ENCODE measurements around the gene ACAT2. TPM values are rescaled to one million over a fixed set of nuclear protein-coding genes. Genes with fewer than 3 reads are reported as not detected.
"Not testable (repeated sequence)": the region's sequence is repeated elsewhere in the genome, so short reads cannot be mapped to it uniquely, and the experiment has no call there.

ACAT2 gene
- polyA plus RNA-seq, 3 donors: 3.6 to 24.4 (median 19.5) TPM

- Mint-ChIP-seq H3K4me1 (peaks cover under 1% of the 10 kb centered on the region), H3K27ac (peak overlapping the region in 1 of 7 donors; percentile 20), H3K4me3 (no peak overlapping the region), H3K27me3 (ENCODE audit: low read depth in 3 of 3) (no peaks in the 10 kb centered on the region), H3K9me3 (no peaks in the 10 kb centered on the region), H3K36me3 (peaks cover 88 to 96% of the 10 kb centered on the region in 2 donors)
- no peak overlapping the region for H2AFZ ChIP-seq (ENCODE audit: insufficient read depth, low read depth, low read length, poor library complexity, severe bottlenecking)
- peaks cover 74% of the 10 kb centered on the region for H3K79me2 ChIP-seq (ENCODE audit: insufficient read depth, low read length)
- no peak overlapping the region for H3K9ac ChIP-seq (ENCODE audit: insufficient read depth, low read length, poor library complexity, severe bottlenecking)
- H3K4me3 ChIP-seq (replicated peaks in 1 of 3; ENCODE audit: low read depth in 2 of 3, low read length in 3 of 3): no peak overlapping the region
- H3K9me3 ChIP-seq (replicated peaks in 1 of 2; ENCODE audit: control insufficient read depth in 1 of 2, insufficient read depth in 1 of 2, low read length in 2 of 2): no peaks in the 10 kb centered on the region
- no peak overlapping the region for H3K27ac ChIP-seq (ENCODE audit: low read depth in 1 of 2, low read length in 2 of 2)
- no peak overlapping the region for H3K4me2 ChIP-seq (replicated peaks; ENCODE audit: extremely low read depth, low read length, poor library complexity, severe bottlenecking)
- intact Hi-C loops (cut with micrococcal nuclease): no loop called here
- H3K4me1 ChIP-seq (ENCODE audit: control insufficient read depth in 1 of 2, insufficient read depth in 2 of 2, low read length in 2 of 2): peaks cover 0 to under 1% of the 10 kb centered on the region in 2 donors
- 100% methylated on average over 2 of the region's 7 CpGs for WGBS (ENCODE audit: insufficient coverage)
- TF ChIP-seq CTCF (IDR thresholded peaks at IDR 0.05): no peak
- H4K20me1 ChIP-seq (ENCODE audit: insufficient read depth, low read length): peaks cover 95% of the 10 kb centered on the region
- no peak for DNase-seq
- H3K36me3 ChIP-seq (replicated peaks in 1 of 2; ENCODE audit: control insufficient read depth in 1 of 2, insufficient read depth in 2 of 2, low read length in 2 of 2): peaks cover 88 to 100% of the 10 kb centered on the region in 2 donors
- H3K27me3 ChIP-seq (ENCODE audit: control insufficient read depth in 2 of 2, insufficient read depth in 2 of 2, low read length in 2 of 2): no peaks in the 10 kb centered on the region
These were observed 16.8 kb upstream of the ACAT2 start for GRCh38 chr6:159745081-159745480.

GRCh38 chr6:159746759-159747158 lies 15.1 kb upstream of the ACAT2 start:
- peaks cover 92% of the 10 kb centered on the region for H4K20me1 ChIP-seq (ENCODE audit: insufficient read depth, low read length)
- no CpG with 5 or more reads among the region's 1 CpG for WGBS (ENCODE audit: insufficient coverage)
- peaks cover 91 to 100% of the 10 kb centered on the region in 2 donors for H3K36me3 ChIP-seq (replicated peaks in 1 of 2; ENCODE audit: control insufficient read depth in 1 of 2, insufficient read depth in 2 of 2, low read length in 2 of 2)
- H3K9me3 Mint-ChIP-seq: no peaks in the 10 kb centered on the region
- TF ChIP-seq CTCF (IDR thresholded peaks at IDR 0.05): no peak
- DNase-seq: no peak
- H3K27ac Mint-ChIP-seq: no peak overlapping the region
- H3K4me1 ChIP-seq (ENCODE audit: control insufficient read depth in 1 of 2, insufficient read depth in 2 of 2, low read length in 2 of 2): no peaks in the 10 kb centered on the region
- H3K27ac ChIP-seq (ENCODE audit: low read depth in 1 of 2, low read length in 2 of 2): no peak overlapping the region
- no peaks in the 10 kb centered on the region for H3K27me3 Mint-ChIP-seq (ENCODE audit: low read depth in 3 of 3)
- H3K27me3 ChIP-seq (ENCODE audit: control insufficient read depth in 2 of 2, insufficient read depth in 2 of 2, low read length in 2 of 2): no peaks in the 10 kb centered on the region
- H3K79me2 ChIP-seq (ENCODE audit: insufficient read depth, low read length): peaks cover 65% of the 10 kb centered on the region
- no peak overlapping the region for H3K4me3 Mint-ChIP-seq
- H3K4me3 ChIP-seq (replicated peaks in 1 of 3; ENCODE audit: low read depth in 2 of 3, low read length in 3 of 3): no peak overlapping the region
- no peaks in the 10 kb centered on the region for H3K9me3 ChIP-seq (replicated peaks in 1 of 2; ENCODE audit: control insufficient read depth in 1 of 2, insufficient read depth in 1 of 2, low read length in 2 of 2)
- H2AFZ ChIP-seq (ENCODE audit: insufficient read depth, low read depth, low read length, poor library complexity, severe bottlenecking): no peak overlapping the region
- H3K4me2 ChIP-seq (replicated peaks; ENCODE audit: extremely low read depth, low read length, poor library complexity, severe bottlenecking): no peak overlapping the region
- intact Hi-C loops (cut with micrococcal nuclease): no loop called here
- H3K36me3 Mint-ChIP-seq: peaks cover 85 to 93% of the 10 kb centered on the region in 2 donors
- H3K4me1 Mint-ChIP-seq: no peaks in the 10 kb centered on the region
- no peak overlapping the region for H3K9ac ChIP-seq (ENCODE audit: insufficient read depth, low read length, poor library complexity, severe bottlenecking)

- H3K4me1 ChIP-seq (ENCODE audit: control insufficient read depth in 1 of 2, insufficient read depth in 2 of 2, low read length in 2 of 2); H3K9me3 Mint-ChIP-seq; H3K9ac ChIP-seq (ENCODE audit: insufficient read depth, low read length, poor library complexity, severe bottlenecking); H3K9me3 ChIP-seq (replicated peaks in 1 of 2; ENCODE audit: control insufficient read depth in 1 of 2, insufficient read depth in 1 of 2, low read length in 2 of 2); H3K4me1 Mint-ChIP-seq; H3K4me3 Mint-ChIP-seq; H3K27me3 ChIP-seq (ENCODE audit: control insufficient read depth in 2 of 2, insufficient read depth in 2 of 2, low read length in 2 of 2); H3K27ac ChIP-seq (ENCODE audit: low read depth in 1 of 2, low read length in 2 of 2); H3K27me3 Mint-ChIP-seq (ENCODE audit: low read depth in 3 of 3); H2AFZ ChIP-seq (ENCODE audit: insufficient read depth, low read depth, low read length, poor library complexity, severe bottlenecking); H3K4me3 ChIP-seq (replicated peaks in 1 of 3; ENCODE audit: low read depth in 2 of 3, low read length in 3 of 3); H3K4me2 ChIP-seq (replicated peaks; ENCODE audit: extremely low read depth, low read length, poor library complexity, severe bottlenecking); DNase-seq; intact Hi-C loops (cut with micrococcal nuclease): not testable (repeated sequence)
- Histone ChIP-seq H3K79me2 (ENCODE audit: insufficient read depth, low read length) (peaks cover 61% of the 10 kb centered on the region), H4K20me1 (ENCODE audit: insufficient read depth, low read length) (peaks cover 91% of the 10 kb centered on the region), H3K36me3 (replicated peaks in 1 of 2; ENCODE audit: control insufficient read depth in 1 of 2, insufficient read depth in 2 of 2, low read length in 2 of 2) (peaks cover 91 to 100% of the 10 kb centered on the region in 2 donors)
- WGBS (ENCODE audit: insufficient coverage): no CpG with 5 or more reads among the region's 7 CpGs
- Mint-ChIP-seq H3K36me3 (peaks cover 86 to 89% of the 10 kb centered on the region in 2 donors), H3K27ac (peak overlapping the region in 2 of 7 donors; percentile 47 to 60)
These were observed 13.7 kb upstream of the ACAT2 start for GRCh38 chr6:159748127-159748526.
